ENCODE measurements around the gene TCTA. TPM values are rescaled to one million over a fixed set of nuclear protein-coding genes. Genes with fewer than 3 reads are reported as not detected.

TCTA gene
- total and polyA plus RNA-seq, 2 of the 8 experiments (the other 6 are each of a cell fraction or from before 2014, with no cell fraction given): 6.2 to 11.0 TPM

DNA sequence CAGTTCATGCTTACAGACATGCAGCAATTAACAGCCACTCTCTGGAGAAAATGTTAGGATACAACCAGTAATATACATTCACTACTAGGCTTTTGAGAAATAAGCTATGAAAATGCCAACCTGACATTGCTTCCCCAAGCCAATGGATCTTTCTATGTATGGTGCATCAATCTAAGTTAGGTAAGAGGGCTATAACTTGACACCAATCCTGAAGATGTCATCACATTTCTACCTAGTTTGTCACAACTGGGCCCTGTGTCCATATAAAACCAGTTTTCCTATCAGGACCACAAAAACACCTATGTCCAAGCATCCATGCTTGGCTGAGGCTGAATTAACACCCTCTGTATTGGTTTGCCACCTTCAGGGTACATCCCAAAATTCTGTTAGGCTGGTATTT, 40.3 kb upstream of the TCTA start:
- Histone ChIP-seq H4K8ac (ENCODE audit: extremely low read depth, insufficient read depth, low read length) (no peak overlapping the region), H3K36me3 (ENCODE audit: control insufficient read depth in 2 of 4, insufficient read depth in 4 of 4, low read length in 3 of 4) (peaks cover 10 to 53% (median 26%) of the 10 kb centered on the region in 4 experiments; a peak in 7 of 8 replicates), H3K4me3 (ENCODE audit: extremely low read depth in 1 of 4, insufficient read depth in 2 of 4, low read depth in 3 of 4, low read length in 4 of 4) (no peak overlapping the region), H3K79me1 (ENCODE audit: low read depth, low read length) (peaks cover 2% of the 10 kb centered on the region; the same call in 1 of the 2 replicates), H2AK5ac (ENCODE audit: low read depth, low read length) (no peak overlapping the region), H3K23me2 (ENCODE audit: low read depth, low read length) (no peaks in the 10 kb centered on the region), H2AFZ (ENCODE audit: low read length) (no peak overlapping the region), H3K27ac (ENCODE audit: low read depth, low read length) (no peak overlapping the region), H2BK20ac (ENCODE audit: low read length) (no peak overlapping the region), H3K9ac (replicated peaks in 1 of 4; ENCODE audit: extremely low read depth in 1 of 4, low read depth in 3 of 4, low read length in 3 of 4) (no peak overlapping the region), H3K9me3 (ENCODE audit: insufficient read depth in 2 of 2, low read depth in 1 of 2, low read length in 1 of 2) (no peaks in the 10 kb centered on the region), H2BK15ac (ENCODE audit: low read length) (no peak overlapping the region), H3K79me2 (ENCODE audit: control insufficient read depth in 1 of 2, insufficient read depth in 2 of 2, low read length in 2 of 2) (peaks cover 0 to 29% of the 10 kb centered on the region in 2 experiments; a peak in 2 of 4 replicates), H2BK5ac (ENCODE audit: low read depth, low read length) (no peak overlapping the region), H2BK12ac (ENCODE audit: low read depth, low read length) (no peak overlapping the region), H3K4ac (replicated peaks; ENCODE audit: insufficient read length, low read depth, low read length) (no peak overlapping the region), H3K27me3 (replicated peaks in 1 of 4; ENCODE audit: control insufficient read depth in 3 of 4, extremely low read depth in 1 of 4, insufficient read depth in 3 of 4, low read length in 3 of 4) (no peaks in the 10 kb centered on the region), H3K14ac (ENCODE audit: insufficient read length) (no peak overlapping the region), H4K91ac (replicated peaks; ENCODE audit: insufficient read length, low read length) (no peak overlapping the region), H3K4me2 (ENCODE audit: insufficient read depth in 1 of 2, low read depth in 2 of 2, low read length in 2 of 2) (no peak overlapping the region), H3K18ac (ENCODE audit: extremely low read depth, low read length) (no peak overlapping the region), H3K23ac (ENCODE audit: insufficient read length) (no peak overlapping the region), H2BK120ac (replicated peaks; ENCODE audit: low read depth, low read length) (no peak overlapping the region), H3K4me1 (replicated peaks in 1 of 4; ENCODE audit: control insufficient read depth in 3 of 4, insufficient read depth in 4 of 4, low read length in 3 of 4) (no peaks in the 10 kb centered on the region), H3K56ac (replicated peaks; ENCODE audit: insufficient read length, low read depth, low read length) (no peak overlapping the region), H4K20me1 (replicated peaks in 1 of 2; ENCODE audit: control insufficient read depth in 1 of 2, insufficient read depth in 2 of 2, low read length in 2 of 2) (peaks cover 0 to 8% of the 10 kb centered on the region in 2 experiments), H4K5ac (ENCODE audit: insufficient read length, low read depth, low read length) (no peak overlapping the region)
- no peak for DNase-seq (ENCODE audit: low read depth in 1 of 2, low spot score in 2 of 2)
- TF ChIP-seq PHF8 (conservative IDR thresholded peaks at IDR 0.05; ENCODE audit: low read depth, low read length): no peak
- no peak for TF ChIP-seq NRF1 (IDR thresholded peaks at IDR 0.05; ENCODE audit: low read depth, low read length)
- TF ChIP-seq POU5F1 (IDR thresholded peaks at IDR 0.05; ENCODE audit: low read depth, low read length): no peak
- no peak for TF ChIP-seq RFX5 (IDR thresholded peaks at IDR 0.05; ENCODE audit: borderline replicate concordance, low read depth, low read length)
- TF ChIP-seq SRF (IDR thresholded peaks at IDR 0.05; ENCODE audit: low read depth, low read length): no peak
- TF ChIP-seq SP1 (IDR thresholded peaks at IDR 0.05; ENCODE audit: low read depth, low read length): no peak
- POLR2A ChIA-PET (ENCODE audit: partially characterized antibody): interaction anchor here (1.2 to 1.9 kb wide), 2 partner anchors 14 to 40 kb away, joined by 4 to 6 read pairs; partner anchors contain the start of genes RHOA and TCTA
- no peak for FAIRE-seq
- CTCF ChIA-PET (ENCODE audit: partially characterized antibody): interaction anchor here (1.3 kb wide), 1 partner anchor 11 kb away, joined by 4 read pairs; no protein-coding TSS in a partner anchor
